H9 (cell line): ENCODE data around the gene TRIM67. TPM values are rescaled to one million over a fixed set of nuclear protein-coding genes. Genes with fewer than 3 reads are reported as not detected.

Experiments
- DNase-seq: peaks from one replicate; pipeline ENCODE4 v3.0.0-alpha.2; 2017
- H2AFZ ChIP-seq: one replicate; pipeline ENCODE4 v1.6.1; 2013; ENCODE audit warnings: mild to moderate bottlenecking, low read length, control low read depth, moderate library complexity
- H2AK5ac ChIP-seq: 2 replicates; pipeline ENCODE4 v1.6.1; 2013; ENCODE audit warnings: low read length, control low read depth, mixed read lengths; ENCODE audit not compliant: insufficient read length
- H2BK120ac ChIP-seq: one replicate; pipeline ENCODE4 v1.6.1; 2013; ENCODE audit warnings: low read depth, mild to moderate bottlenecking, low read length, control low read depth, inconsistent platforms; ENCODE audit not compliant: poor library complexity, severe bottlenecking
- H2BK12ac ChIP-seq: 2 replicates; pipeline ENCODE4 v1.6.1; 2013; ENCODE audit warnings: low read length, control low read depth, mixed read lengths, low read depth; ENCODE audit not compliant: insufficient read length
- H2BK15ac ChIP-seq: 2 replicates; pipeline ENCODE4 v1.6.1; 2013; ENCODE audit warnings: low read depth, low read length, control low read depth
- H2BK20ac ChIP-seq: one replicate; pipeline ENCODE4 v1.6.1; 2013; ENCODE audit warnings: low read depth, mild to moderate bottlenecking, low read length, control low read depth, inconsistent platforms; ENCODE audit not compliant: poor library complexity, severe bottlenecking
- H2BK5ac ChIP-seq: 2 replicates; pipeline ENCODE4 v1.6.1; 2013; ENCODE audit warnings: low read length, control low read depth, mixed read lengths; ENCODE audit not compliant: insufficient read length
- H3K14ac ChIP-seq: 2 replicates; pipeline ENCODE4 v1.6.1; 2013; ENCODE audit warnings: low read length, control low read depth; ENCODE audit not compliant: insufficient read depth
- H3K18ac ChIP-seq: 2 replicates; pipeline ENCODE4 v1.6.1; 2013; ENCODE audit warnings: low read depth, mild to moderate bottlenecking, mixed read lengths, low read length, control low read depth; ENCODE audit not compliant: insufficient read length
- H3K23ac ChIP-seq: 2 replicates; pipeline ENCODE4 v1.6.1; 2013; ENCODE audit warnings: low read length, control low read depth, mixed read lengths, low read depth; ENCODE audit not compliant: insufficient read length
- H3K23me2 ChIP-seq: 2 replicates; pipeline ENCODE4 v1.6.1; 2013; ENCODE audit warnings: low read depth, mild to moderate bottlenecking, mixed read lengths, low read length, control low read depth; ENCODE audit not compliant: insufficient read length, poor library complexity, severe bottlenecking
- H3K27ac ChIP-seq: 2 replicates; pipeline ENCODE4 v1.5.1; 2013; ENCODE audit warnings: low read length, control low read depth, mixed read lengths, low read depth; ENCODE audit not compliant: insufficient read length
- H3K27me3 ChIP-seq: 2 replicates; pipeline ENCODE4 v1.6.1; 2013; ENCODE audit warnings: low read length, control low read depth, inconsistent platforms; ENCODE audit not compliant: insufficient read depth
- H3K4ac ChIP-seq: 2 replicates; pipeline ENCODE4 v1.6.1; 2013; ENCODE audit warnings: low read depth, mild to moderate bottlenecking, control low read depth, inconsistent platforms, low read length, moderate library complexity
- H3K4me1 ChIP-seq: 2 replicates; pipeline ENCODE4 v1.6.1; 2013; ENCODE audit warnings: low read length, control low read depth, inconsistent platforms; ENCODE audit not compliant: insufficient read depth
- H3K4me2 ChIP-seq: 2 replicates; pipeline ENCODE4 v1.6.1; 2013; ENCODE audit warnings: low read length, control low read depth, mixed read lengths; ENCODE audit not compliant: insufficient read length, insufficient read depth
- H3K56ac ChIP-seq: 2 replicates; pipeline ENCODE4 v1.6.1; 2013; ENCODE audit warnings: low read depth, mild to moderate bottlenecking, mixed read lengths, low read length, control low read depth; ENCODE audit not compliant: insufficient read length
- H3K79me1 ChIP-seq: 2 replicates; pipeline ENCODE4 v1.6.1; 2013; ENCODE audit warnings: low read depth, mild to moderate bottlenecking, moderate library complexity, low read length, control low read depth, inconsistent platforms; ENCODE audit not compliant: insufficient read depth, poor library complexity, severe bottlenecking
- H3K79me2 ChIP-seq: 2 replicates; pipeline ENCODE4 v1.6.1; 2013; ENCODE audit warnings: low read length, control low read depth, inconsistent platforms; ENCODE audit not compliant: insufficient read depth
- H3K9ac ChIP-seq: 2 replicates; pipeline ENCODE4 v1.6.1; 2013; ENCODE audit warnings: low read length, control low read depth, mixed read lengths; ENCODE audit not compliant: insufficient read length; ENCODE audit errors: extremely low read depth
- H3K9me3 ChIP-seq: one replicate; pipeline ENCODE4 v1.6.1; 2013; ENCODE audit warnings: low read depth, low read length, inconsistent platforms; ENCODE audit not compliant: control insufficient read depth
- H3T11ph ChIP-seq: one replicate; pipeline ENCODE4 v1.6.1; 2013; ENCODE audit warnings: mild to moderate bottlenecking, low read length, control low read depth, inconsistent platforms
- H4K20me1 ChIP-seq: one replicate; pipeline ENCODE4 v1.6.1; 2013; ENCODE audit not compliant: control insufficient read depth, insufficient read length, insufficient read depth
- H4K5ac ChIP-seq: 2 replicates; pipeline ENCODE4 v1.6.1; 2013; ENCODE audit warnings: low read depth, mild to moderate bottlenecking, mixed read lengths, low read length, control low read depth; ENCODE audit not compliant: insufficient read length
- H4K8ac ChIP-seq: replicated peaks from 2 replicates; pipeline ENCODE4 v1.6.1; 2013; ENCODE audit warnings: low read length, control low read depth, mixed read lengths, low read depth; ENCODE audit not compliant: insufficient read length
- H4K91ac ChIP-seq: 2 replicates; pipeline ENCODE4 v1.6.1; 2013; ENCODE audit warnings: low read depth, mild to moderate bottlenecking, moderate library complexity, mixed read lengths, low read length, control low read depth; ENCODE audit not compliant: insufficient read length
- H3K27ac Mint-ChIP-seq, 3 experiments: 2 replicates in 2 of 3; 3 replicates in 1 of 3; pipeline ENCODE4 v1.8.0; 2020 to 2021; ENCODE audit warnings: mixed read lengths in 3 of 3, mild to moderate bottlenecking in 1 of 3, moderate library complexity in 1 of 3
- H3K27me3 Mint-ChIP-seq: 2 replicates; pipeline ENCODE4 v1.8.0; 2021; ENCODE audit warnings: low read depth, mild to moderate bottlenecking, moderate library complexity, mixed read lengths
- H3K36me3 Mint-ChIP-seq, 3 experiments: 2 replicates in 2 of 3; 3 replicates in 1 of 3; pipeline ENCODE4 v1.8.0; 2020 to 2021; ENCODE audit warnings: low read depth in 3 of 3, mixed read lengths in 3 of 3; ENCODE audit not compliant: insufficient read depth in 1 of 3
- H3K4me1 Mint-ChIP-seq, 2 experiments: 2 replicates each; pipeline ENCODE4 v1.8.0; 2020; ENCODE audit warnings: mixed read lengths in 2 of 2
- H3K4me3 Mint-ChIP-seq, 2 experiments: 2 replicates in 1 of 2; 3 replicates in 1 of 2; pipeline ENCODE4 v1.8.0; 2020 to 2021; ENCODE audit warnings: mild to moderate bottlenecking in 2 of 2, mixed read lengths in 2 of 2, moderate library complexity in 1 of 2
- H3K9me3 Mint-ChIP-seq, 2 experiments: 2 replicates in 1 of 2; 3 replicates in 1 of 2; pipeline ENCODE4 v1.8.0; 2020; ENCODE audit warnings: mild to moderate bottlenecking in 2 of 2, mixed read lengths in 2 of 2, moderate library complexity in 1 of 2
- CTCF ChIP-seq: fragments of 200-600 bp; sonication (generic); conservative IDR thresholded peaks from 3 replicates; pipeline ENCODE4 v1.8.0; 2021; ENCODE audit warnings: antibody characterized with exemption, mild to moderate bottlenecking
- WGBS: extraction: QIAGEN DNeasy Blood & Tissue Kit; methylation state at CpG from one replicate; pipeline ENCODE4 v1.1.7; 2013; ENCODE audit warnings: missing lambda C conversion rate, low lambda C conversion rate, mixed read lengths; ENCODE audit not compliant: insufficient read length; ENCODE audit errors: extremely low coverage; 5-methylcytosine and 5-hydroxymethylcytosine counted together
- total RNA-seq: library from RNA; stranded (reverse); gene quantifications from 2 replicates; pipeline ENCODE4 v1.2.1, GENCODE V29; 2021

The TRIM67 gene
- total RNA-seq, 1 experiment from 2014 or later: not detected

GRCh38 chr1:231144416-231145193 is 17.3 kb upstream of the TRIM67 start:
- no peak overlapping the region for H4K91ac ChIP-seq
- no peak overlapping the region for H3K23ac ChIP-seq
- no peak overlapping the region for H3K14ac ChIP-seq
- no peak for DNase-seq
- no peak overlapping the region for H2BK5ac ChIP-seq
- H4K5ac ChIP-seq: no peak overlapping the region
- no peak overlapping the region for H3K56ac ChIP-seq
- no peaks in the 10 kb centered on the region for H3K79me2 ChIP-seq
- no peak overlapping the region for H3K4me3 Mint-ChIP-seq
- no peak overlapping the region for H2AFZ ChIP-seq
- H3K4me2 ChIP-seq: no peak overlapping the region
- H2BK120ac ChIP-seq: no peak overlapping the region
- H3K27me3 Mint-ChIP-seq: peaks cover 70% of the 10 kb centered on the region
- no peaks in the 10 kb centered on the region for H3K9me3 ChIP-seq
- H3K4me1 ChIP-seq: no peaks in the 10 kb centered on the region
- no peak overlapping the region for H3K9ac ChIP-seq
- H3K36me3 Mint-ChIP-seq: no peaks in the 10 kb centered on the region
- H3K9me3 Mint-ChIP-seq: no peaks in the 10 kb centered on the region; a peak in 1 of 5 replicates
- TF ChIP-seq CTCF: no peak
- no CpG with 5 or more reads among the region's 7 CpGs for WGBS
- no peaks in the 10 kb centered on the region for H3K27me3 ChIP-seq
- H2BK12ac ChIP-seq: no peak overlapping the region
- no peaks in the 10 kb centered on the region for H3K4me1 Mint-ChIP-seq
- H2AK5ac ChIP-seq: no peak overlapping the region
- no peak overlapping the region for H3T11ph ChIP-seq
- no peaks in the 10 kb centered on the region for H3K23me2 ChIP-seq
- no peak overlapping the region for H3K27ac ChIP-seq
- H3K27ac Mint-ChIP-seq: no peak overlapping the region
- H3K79me1 ChIP-seq: no peaks in the 10 kb centered on the region
- no peak overlapping the region for H3K4ac ChIP-seq
- H4K8ac ChIP-seq: no peak overlapping the region
- H4K20me1 ChIP-seq: no peaks in the 10 kb centered on the region
- no peak overlapping the region for H2BK15ac ChIP-seq
- no peak overlapping the region for H3K18ac ChIP-seq
- H2BK20ac ChIP-seq: no peak overlapping the region
